TTC549 (cell line): ENCODE data around the gene SFTPB.

ENCODE experiments used
- FAIRE-seq: peaks from 2 replicates; lab custom pipeline; 2012; peaks lifted over from hg19 to GRCh38; lab: Jason Lieb, UNC

The SFTPB gene

DNA sequence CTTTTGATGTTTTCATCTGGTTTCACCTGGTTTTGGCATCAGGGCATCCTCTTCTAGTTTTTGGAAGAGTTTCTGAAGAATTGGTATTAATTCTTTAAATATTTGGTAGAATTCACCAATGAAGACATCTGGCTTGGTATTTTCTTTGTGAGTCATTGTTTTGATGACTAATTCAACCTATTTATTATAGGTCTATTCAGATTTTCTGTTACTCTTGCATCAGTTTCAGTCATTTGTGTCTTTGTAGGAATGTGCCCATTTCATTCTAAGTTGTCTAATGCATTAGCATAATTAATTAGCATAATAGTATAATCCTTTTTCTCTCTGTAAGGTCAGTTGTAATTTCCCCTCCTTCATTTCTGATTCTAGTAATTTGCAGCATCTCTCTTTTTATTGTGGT lies 34.2 kb upstream of the SFTPB start:
- no peak for FAIRE-seq

DNA sequence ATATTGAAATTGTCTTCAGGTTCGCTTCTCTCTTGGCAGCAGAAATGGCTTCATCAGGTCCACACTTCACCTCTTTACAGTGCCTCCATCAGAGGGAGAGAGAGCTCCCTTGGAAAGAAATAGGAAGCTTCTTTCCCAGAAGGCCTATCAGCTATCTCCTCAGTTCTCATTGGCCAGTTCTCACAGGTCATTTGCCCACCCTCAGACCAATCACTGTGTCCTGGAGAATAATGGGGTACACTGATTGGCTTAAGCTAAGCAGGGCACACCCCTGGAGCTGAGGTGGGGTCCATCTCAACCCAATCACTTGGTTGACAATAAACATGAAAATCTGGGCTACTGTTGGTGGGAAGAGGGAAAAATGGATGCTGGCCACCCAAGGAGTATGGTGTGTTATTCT lies 31.3 kb upstream of the SFTPB start:
- FAIRE-seq: no peak

DNA sequence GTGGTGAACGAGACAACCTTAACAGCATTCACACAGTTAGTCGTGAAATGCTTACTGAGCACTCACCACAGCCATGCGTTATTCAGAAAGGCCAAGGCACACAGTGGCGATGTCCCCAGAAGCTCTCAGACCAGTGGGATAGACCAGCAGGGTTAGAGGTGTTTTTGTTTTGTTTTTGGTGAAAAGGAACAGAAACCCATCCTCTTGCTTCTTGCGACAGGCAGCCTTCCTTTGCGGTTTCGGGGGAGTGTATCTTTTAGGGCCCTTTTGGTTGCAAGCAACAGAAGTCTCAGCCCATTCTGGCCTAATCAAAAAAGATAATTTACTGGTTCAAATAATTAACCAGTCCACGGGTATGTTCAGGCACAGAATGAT lies 30.9 kb upstream of the SFTPB start:
- no peak for FAIRE-seq

DNA sequence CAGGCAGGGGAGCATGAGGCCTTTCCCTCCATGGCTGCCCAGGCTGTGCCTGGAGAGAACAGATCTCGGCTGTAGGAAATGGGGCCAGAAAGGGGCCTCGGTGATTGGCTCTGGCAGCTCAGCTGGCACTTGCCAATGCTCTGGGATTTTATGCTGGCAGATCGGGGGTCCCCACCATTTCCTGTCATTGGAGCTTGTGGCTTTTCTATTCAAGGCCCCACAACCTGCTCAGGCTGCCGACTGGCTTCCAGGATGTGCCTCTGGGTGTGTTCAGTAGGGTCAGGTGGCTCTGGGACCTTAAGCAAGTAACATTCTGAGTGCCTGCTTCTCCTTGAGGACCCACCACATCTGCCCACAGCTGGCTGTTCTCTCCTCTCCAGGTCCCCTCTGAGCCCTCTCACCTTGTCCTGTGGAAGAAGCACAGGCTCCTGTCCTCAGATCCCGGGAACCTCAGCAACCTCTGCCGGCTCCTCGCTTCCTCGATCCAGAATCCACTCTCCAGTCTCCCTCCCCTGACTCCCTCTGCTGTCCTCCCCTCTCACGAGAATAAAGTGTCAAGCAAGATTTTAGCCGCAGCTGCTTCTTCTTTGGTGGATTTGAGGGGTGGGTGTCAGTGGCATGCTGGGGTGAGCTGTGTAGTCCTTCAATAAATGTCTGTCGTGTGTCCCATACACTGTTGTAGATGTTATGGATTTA lies 30.3 kb upstream of the SFTPB start:
- no peak for FAIRE-seq

DNA sequence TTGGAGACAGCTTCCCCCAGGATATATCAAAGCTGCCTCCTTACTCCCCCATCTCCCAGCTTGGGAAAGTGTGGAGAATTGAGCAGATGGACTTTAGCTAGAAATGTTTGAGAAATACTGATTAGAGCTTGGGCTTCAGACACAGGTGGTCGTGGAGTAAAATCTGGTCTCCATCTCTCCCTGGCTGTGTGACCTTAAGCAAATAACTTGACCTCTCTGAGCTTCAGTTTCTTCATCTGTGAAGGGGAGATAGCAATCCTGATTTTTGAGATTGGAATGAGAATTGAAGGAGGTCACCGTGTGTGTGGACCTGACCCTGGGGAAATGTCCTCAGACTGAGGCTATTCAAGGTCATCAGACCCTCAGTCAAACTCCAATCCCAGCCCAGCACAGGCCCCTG lies 29.7 kb upstream of the SFTPB start:
- no peak for FAIRE-seq

DNA sequence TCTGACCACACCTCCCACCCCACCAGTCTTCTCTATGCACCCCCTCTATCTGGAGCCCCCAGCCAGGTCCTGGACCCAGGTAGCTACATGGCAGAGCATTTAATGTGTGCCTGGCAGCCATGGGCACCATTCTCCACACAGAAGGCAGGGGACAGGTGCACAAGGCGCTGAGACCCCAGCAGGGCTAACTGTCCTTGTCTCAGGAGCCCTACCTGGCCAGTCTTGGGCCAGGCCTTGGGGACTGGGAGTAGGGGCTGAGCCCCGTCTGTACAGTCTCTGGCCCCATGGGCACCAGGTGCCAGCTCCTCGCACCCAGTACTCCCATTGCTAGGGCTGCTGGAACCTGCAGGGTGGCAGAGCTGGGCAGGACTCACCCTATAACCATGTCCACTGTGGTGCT lies 29.1 kb upstream of the SFTPB start:
- no peak for FAIRE-seq

DNA sequence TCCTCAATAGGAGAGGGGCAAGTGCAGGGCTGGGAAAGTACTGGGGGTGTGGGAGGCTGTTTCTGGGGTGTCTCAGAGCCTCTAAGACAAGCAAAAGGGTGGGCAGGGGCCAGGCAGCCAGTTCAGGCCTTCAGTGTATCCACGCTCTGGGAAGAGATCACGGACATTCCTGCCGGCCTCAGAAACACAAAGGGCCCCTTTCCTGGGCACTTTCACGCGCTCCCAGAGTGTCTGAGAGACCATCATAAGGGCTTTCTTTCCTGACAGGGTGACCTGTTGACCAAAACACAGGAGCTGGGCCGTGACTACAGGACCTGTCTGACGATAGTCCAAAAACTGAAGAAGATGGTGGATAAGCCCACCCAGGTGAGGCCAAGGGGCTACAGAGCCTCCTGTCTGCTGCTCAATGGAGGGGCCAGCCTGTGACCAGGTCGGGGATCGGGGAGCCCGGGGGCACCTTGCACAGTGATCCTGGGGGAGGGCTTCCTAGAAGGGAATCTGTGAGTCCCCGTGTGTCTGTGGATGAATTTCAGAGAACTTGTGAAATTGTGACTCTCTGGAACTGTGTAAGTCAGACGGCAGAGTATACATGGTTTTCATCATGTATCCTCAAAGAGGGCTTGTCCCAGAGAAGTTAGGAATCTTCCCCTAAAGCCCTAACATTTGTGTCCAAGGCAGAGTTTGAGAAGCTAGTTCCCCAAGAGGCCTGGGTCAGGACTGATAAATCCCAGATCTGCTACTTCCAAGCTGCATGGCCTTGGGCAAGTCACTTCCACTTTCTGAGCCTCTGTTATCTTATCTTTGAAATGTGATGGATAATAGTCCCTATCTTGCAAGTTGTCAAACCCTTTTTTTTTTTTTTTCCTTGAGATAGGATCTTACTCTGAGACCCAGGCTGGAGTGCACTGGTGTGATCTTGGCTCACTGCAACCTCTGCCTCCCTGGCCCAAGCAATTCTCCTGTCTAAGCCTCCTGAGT lies 28.0 kb upstream of the SFTPB start:
- no peak for FAIRE-seq

DNA sequence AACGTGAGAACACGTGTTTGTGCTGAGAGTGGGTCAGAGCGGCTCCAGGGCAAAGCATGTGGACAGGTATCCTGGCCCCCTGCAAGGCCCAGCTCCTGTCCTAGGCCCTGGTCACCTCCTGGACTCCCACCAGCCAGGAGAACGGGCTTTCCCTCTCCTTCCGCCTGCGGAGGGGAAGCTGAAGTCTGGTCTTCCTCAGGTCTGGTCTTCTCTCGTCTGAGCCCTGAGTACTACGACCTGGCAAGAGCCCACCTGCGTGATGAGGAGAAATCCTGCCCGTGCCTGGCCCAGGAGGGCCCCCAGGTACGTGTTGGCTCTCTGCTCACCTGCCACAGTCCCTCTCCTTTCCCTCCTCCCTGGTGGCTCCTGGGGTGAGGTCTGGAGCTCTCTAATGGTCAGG lies 27.1 kb upstream of the SFTPB start:
- FAIRE-seq: no peak

DNA sequence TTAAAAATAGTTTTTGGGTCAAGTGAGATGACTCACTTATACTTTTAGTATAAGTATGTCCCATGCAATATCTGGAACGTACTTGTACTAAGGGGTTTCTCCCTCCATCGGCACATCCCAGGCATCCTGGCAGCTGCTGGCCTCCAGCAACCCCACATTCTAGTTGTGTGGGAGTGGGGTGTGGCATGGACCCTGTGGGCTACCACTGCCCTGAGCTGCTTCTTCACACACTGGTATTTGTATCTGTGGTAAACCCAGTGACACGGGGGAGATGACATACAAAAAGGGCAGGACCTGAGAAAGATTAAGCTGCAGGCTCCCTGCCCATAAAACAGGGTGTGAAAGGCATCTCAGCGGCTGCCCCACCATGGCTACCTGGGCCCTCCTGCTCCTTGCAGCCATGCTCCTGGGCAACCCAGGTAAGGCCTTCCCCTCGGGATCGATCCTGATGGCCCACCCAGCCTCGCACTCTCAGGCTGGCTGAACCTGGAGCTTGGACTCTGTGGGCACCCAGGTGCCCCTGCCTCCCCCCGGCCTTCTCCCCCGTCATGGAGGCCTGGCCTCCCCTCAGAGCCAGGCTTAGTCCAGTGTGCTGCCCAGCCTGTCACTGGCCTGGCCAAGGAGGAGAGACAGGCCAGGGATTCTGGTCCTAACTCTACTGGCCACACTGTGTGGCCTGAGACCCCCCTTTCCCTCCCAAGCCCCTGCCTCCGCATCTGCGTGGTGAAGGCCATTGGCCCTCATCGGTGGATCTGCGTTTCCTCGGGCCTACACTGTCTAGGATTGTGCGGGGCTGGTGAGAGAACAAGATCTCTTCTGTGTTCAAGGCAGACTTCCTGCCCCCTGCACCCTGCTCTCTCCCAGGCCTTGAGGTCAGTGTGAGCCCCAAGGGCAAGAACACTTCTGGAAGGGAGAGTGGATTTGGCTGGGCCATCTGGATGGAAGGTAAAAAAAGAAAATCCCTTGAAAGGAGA lies 26.3 kb upstream of the SFTPB start, which contains the start of gene GNLY:
Gene GNLY, plus strand, starts transcription at position 307 of the 974 bp plus-strand sequence. Its CDS starts 61 bp downstream, at position 368.
- no peak for FAIRE-seq

DNA sequence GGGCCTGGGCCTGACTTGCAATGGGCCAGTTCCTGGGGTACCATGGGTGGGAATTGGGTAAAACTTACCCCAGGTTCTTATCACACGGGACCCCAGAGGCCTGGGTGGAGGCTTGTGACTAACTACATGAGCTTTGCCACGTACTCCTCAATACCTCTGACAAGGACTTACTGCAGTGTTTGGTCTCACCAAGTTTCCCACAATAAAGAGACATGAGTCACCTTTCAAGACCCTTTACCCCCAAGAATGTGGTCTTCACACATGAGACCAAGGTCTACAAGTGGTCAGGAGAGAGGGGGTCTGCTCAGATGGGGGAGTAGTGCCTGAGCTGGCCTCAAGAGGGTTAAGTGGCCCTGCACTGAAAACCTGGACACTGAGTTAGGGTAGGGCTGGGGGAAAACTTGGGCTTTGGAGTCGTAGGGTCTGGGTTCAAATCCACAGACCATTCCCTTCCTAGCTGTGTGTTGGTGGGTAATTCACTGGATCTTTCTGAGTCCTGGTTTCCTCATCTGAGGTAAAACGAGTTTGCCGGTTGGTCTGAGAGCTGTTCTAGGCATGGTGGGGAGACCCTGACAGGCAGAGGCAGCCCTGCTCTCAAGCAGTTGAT lies 24.1 kb upstream of the SFTPB start:
- no peak for FAIRE-seq

DNA sequence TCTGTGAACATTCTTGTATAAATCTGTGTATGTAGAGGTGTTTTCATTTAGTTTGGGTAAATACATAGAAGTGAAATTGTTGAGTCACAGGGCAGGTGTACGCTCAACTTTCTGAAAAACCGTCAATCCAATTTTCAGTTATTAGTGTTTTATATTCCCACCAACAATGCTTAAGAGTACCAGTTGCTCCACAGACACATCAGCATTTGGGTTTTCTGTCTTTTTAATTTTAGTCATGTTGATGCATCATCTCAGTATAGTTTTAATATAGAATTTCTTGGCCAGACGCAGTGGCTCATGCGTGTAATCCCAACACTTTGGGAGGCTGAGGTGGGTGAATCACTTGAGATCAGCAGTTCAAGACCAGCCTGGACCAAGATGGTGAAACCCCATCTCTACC lies 22.9 kb upstream of the SFTPB start:
- no peak for FAIRE-seq

DNA sequence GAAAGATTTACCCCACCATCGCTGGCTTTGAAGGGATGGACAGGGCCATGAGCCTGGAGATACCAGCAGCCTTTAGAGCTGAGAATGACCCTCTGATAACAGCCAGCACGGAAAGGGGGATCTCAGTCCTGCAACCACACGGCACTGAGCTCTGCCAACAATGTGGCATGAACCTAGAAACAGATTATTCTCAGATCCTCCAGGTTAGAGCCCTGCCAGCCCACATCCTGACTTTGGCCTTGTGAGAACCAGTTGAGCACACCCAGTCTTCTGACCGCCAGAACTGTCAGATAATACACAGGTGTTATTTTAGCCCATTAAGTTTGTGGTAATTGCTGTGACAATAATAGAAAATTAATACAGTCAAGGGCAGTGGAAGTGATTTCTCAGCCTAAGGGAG lies 16.8 kb upstream of the SFTPB start:
- FAIRE-seq: no peak

DNA sequence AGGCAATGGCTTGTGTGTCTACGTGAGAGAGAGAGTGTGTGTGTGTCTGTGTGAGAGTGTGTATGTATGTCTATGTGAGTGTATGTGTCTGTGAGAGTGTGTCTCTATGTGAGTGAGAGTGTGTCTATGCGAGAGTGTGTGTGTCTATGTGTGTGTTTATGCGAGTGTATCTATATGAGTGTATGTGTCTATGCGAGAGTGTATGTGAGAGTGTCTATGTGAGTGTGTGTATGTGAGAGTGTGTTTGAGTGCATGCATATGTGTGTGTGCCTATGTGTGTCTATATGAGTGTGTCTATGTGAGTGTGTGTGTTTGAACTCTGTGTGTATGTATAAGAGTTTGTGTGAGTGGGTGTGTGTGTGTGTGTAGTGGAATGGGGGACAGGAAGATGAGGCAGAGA lies 16.4 kb upstream of the SFTPB start:
- no peak for FAIRE-seq

DNA sequence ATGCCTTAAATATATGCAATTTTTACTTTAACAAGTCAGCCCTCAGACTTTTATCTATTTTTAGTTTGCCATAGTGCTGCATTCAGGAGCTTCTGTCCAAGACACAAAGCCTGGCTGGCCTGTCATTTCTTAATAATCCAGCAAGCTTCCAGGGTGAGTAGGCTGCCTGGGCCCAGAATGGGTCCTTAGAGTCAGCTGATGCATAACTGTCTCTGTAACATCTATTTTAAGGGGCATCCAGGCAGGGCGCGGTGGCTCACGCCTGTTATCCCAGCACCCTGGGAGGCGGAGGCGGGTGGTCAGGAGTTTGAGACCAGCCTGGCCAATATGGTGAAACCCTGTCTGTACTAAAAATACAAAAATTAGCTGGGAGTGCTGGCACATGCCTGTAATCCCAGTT lies 14.4 kb upstream of the SFTPB start:
- no peak for FAIRE-seq

DNA sequence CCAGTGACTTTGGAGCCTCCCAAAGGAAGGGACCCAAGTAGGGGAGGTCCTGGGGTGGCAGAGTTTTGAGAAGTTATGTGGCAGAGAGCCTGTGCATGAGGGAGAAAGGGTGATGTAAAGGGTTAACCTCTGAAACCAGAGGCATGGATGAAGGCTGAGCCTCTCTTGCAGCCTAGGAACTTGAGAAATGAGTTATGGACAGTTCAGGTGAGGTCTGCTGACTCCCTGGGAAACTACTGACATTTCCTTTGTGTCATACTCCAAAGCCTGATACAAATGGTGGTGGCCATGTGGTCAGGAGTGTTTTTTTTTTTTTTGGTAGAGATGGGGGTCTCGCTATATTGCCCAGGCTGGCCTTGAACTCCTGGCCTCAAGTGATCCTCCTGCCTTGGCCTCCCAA lies 13.8 kb upstream of the SFTPB start:
- FAIRE-seq: no peak

DNA sequence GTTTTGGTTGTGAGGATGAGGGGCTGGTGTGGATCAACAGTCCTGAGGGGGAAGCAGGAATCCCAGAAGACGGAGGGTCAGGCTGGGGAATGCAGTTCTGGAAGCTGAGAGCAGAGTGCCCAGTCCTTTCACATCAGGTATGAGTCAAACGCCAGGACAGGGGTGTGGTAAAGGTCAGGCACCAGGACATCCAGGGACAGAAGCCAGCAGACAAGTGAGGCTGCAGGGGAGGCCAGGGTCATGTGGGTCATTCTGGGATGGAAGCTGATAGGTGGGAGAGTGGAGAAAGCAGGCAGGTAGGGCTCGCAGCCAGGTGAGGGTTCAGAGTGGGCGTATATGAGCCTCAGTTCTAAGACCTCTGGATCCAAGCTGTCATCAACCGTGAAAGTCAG lies 13.4 kb upstream of the SFTPB start:
- no peak for FAIRE-seq

DNA sequence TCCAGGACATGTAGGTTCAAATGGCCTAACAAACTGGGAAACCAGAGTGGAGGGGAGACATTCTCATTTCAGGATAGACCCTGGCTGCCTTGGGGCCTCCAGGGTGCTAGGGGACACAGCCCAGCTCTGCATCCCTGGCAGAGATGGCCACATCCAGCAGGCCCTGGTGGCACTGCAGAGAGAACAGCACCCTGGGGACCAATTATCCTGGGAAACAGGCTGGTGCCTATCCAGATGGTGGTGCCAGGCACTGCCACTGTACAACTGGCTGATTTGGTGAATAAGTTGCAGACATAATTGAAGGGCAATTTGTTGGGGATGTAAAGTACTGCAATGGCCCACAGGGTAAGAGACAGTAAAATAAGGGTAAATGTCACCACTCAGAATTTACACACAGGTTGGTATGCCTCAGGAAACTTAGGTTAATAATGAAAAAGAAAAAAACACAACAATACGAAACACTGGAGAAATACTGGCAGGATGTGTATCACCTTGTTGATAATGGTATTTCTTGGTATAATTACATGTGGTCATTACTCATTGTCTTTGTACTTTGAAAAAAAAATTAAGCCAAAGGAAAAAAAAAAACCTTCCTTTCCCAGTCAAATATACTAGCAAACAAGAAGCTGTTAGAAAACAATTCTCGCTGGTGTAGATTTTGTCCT lies 12.8 kb upstream of the SFTPB start:
- no peak for FAIRE-seq

DNA sequence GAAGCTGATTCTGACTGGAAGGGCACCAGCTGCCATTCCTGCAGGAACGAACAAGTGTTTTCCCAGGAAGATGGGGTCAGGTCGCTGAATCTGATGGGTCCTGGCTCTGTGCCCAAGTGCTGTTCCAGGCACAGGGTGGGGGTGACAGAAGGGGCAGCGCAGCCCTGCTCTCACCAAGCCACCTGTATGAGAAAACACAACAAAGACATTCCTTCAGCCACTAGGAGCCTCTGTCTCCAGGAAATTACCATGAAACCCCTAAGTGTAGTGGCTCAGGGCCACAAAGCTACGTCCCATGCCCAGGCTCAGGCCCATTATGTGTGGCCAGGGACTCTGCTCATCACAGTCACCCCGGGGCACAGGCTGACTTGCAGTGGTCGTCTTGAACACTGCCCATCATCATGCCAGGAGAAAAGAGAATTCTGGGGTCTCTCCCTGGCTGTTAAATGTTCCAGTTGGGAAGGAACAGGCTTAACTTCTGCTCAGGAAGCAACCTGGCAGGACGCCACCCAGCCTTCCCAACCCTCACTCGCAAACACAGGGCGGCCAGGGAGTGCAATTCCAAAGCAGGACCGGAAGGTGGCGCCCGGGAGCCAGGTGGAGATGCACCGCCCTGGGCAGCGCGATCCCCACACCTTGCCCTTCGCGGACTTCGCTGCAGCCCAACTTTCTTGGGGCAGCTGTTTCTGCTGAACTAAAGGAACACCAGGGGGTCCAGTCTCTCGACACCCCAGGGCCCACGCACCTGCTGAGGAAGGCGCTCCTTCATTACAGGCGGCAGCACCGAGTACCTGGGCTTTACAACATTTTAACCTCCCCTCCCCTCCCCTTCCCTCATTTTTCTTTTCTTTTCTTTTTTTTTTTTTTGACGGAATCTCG lies 11.0 kb upstream of the SFTPB start:
- FAIRE-seq: no peak

DNA sequence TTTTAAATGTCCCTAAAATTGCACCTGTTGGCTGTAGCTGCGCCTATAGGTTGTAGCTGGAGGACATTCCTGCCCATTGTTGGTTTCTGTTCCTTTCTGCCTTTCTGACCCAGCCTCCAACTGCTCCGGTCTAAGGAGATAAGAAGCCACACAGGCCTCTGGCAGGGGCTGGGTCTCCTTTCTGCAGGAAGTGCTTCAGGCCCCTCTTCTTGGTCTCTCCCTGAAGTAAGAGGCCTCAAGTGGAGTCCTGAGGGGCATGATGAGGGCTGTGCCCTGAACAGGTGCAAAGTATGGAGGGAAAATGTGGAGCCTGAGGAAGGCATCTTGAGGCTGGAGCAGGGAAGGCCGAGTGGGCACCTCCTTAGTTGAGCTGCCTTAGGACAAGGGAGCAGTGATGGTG lies 10.4 kb upstream of the SFTPB start:
- no peak for FAIRE-seq

DNA sequence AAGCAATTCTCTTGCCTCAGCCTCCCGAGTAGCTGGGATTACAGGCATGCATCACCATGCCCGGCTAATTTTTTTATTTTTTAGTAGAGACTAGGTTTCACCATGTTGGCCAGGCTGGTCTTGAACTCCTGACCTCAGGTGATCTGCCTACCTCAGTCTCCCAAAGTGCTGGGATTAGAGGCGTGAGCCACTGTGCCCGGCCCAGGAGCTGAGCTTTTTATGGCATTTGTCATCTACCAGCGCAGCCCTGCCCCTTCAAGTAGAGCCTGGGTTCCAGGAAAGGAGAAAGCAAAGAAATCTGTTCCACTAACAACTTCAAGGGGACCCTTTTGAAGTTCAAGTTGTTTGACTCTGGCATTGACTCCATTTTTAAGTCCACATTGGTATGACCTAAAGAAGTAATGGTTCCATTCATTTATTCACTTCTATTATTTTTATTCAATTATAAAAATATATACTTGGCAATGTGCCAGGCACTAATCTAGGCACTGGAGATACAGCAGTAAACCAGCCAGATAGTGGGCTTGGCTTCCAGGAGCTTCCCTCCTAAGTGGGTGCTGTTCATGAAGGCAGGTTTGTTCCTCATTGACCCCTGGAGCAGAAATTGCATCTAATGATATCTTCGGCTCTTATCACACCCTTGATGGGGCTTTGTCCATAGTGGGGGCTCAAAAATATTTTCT lies 8.0 kb upstream of the SFTPB start:
- no peak for FAIRE-seq
